HepG2 (cell line): Measurements from ENCODE around the gene OR10G2. TPM values are rescaled to one million over a fixed set of nuclear protein-coding genes. Genes with fewer than 3 reads are reported as not detected.
A peak's percentile ranks its signal among the peaks of the same experiment; 100 is the strongest.

ENCODE experiments used
- ATAC-seq: fragments of 200-7000 bp; cut with Tn5 transposase; 3 replicates; pipeline ENCODE4 v1.9.1; 2020; ENCODE audit warnings: mild to moderate bottlenecking, moderate library complexity
- BruUV-seq: library from RNA; stranded (reverse); fragments of 400-500 nt; replicated peaks from 2 replicates; lab custom pipeline; 2021; lab: Mats Ljungman, UMichigan
- CTCF ChIA-PET: fragments of 300-600 bp; formaldehyde crosslinking; extraction: SDS; loops from one replicate; lab custom pipeline; 2021; ENCODE audit warnings: low total read pairs, inconsistent platforms, low intra/inter-chr PET ratio; lab: Yijun Ruan, JAX
- POLR2A ChIA-PET: fragments of 350-600 bp; sonication (Branson Sonifier 250); formaldehyde crosslinking; loops from one replicate; lab custom pipeline; 2020; ENCODE audit warnings: antibody characterized with exemption, inconsistent platforms; lab: Yijun Ruan, JAX
- DNase-seq: peaks from one replicate; pipeline ENCODE4 v3.0.0-alpha.2; 2015; ENCODE audit warnings: low spot score
- FAIRE-seq: peaks from 3 replicates; lab custom pipeline; 2011; peaks lifted over from hg19 to GRCh38; lab: Jason Lieb, UNC
- H2AFZ ChIP-seq: one replicate; pipeline ENCODE4 v1.6.1; 2011; ENCODE audit warnings: low read length, inconsistent platforms
- H3K27ac ChIP-seq: fragments of 300-600 bp; 3 replicates; pipeline ENCODE4 v1.8.0; 2011; ENCODE audit warnings: mixed run types, mild to moderate bottlenecking, mixed read lengths, low read length, inconsistent platforms; ENCODE audit not compliant: insufficient read depth; ENCODE audit errors: extremely low read length
- H3K27me3 ChIP-seq, 2 experiments: fragments of 200-600 bp in 1 of 2; 2 replicates in 1 of 2; 3 replicates in 1 of 2; pipeline versions ENCODE4 v1.6.0 to v1.8.0; 2011; ENCODE audit warnings: low read length in 2 of 2, mild to moderate bottlenecking in 2 of 2, moderate library complexity in 2 of 2, inconsistent platforms in 1 of 2; ENCODE audit not compliant: insufficient read depth in 2 of 2, control insufficient read depth in 1 of 2
- H3K36me3 ChIP-seq, 2 experiments: fragments of 200-600 bp in 1 of 2; replicated peaks in 1 of 2; 2 replicates in 1 of 2; 3 replicates in 1 of 2; pipeline versions ENCODE4 v1.5.1 to v1.8.0; 2011; ENCODE audit warnings: low read length in 2 of 2, inconsistent platforms in 1 of 2; ENCODE audit not compliant: insufficient read depth in 2 of 2, control insufficient read depth in 1 of 2
- H3K4me1 ChIP-seq: 2 replicates; pipeline ENCODE4 v1.5.1; 2012; ENCODE audit warnings: low read length, inconsistent platforms; ENCODE audit not compliant: insufficient read depth
- H3K4me2 ChIP-seq: 2 replicates; pipeline ENCODE4 v1.6.0; 2011; ENCODE audit warnings: low read depth, low read length, inconsistent platforms
- H3K4me3 ChIP-seq, 3 experiments: fragments of 200-600 bp in 1 of 3; sonication (generic), shearing (Covaris generic) in 1 of 3; replicated peaks in 1 of 3; 2 replicates each; pipeline ENCODE4 v1.5.1; 2011 to 2016; ENCODE audit warnings: low read length in 3 of 3, inconsistent platforms in 2 of 3, low read depth in 2 of 3, mild to moderate bottlenecking in 2 of 3, control low read depth in 1 of 3, mixed read lengths in 1 of 3; ENCODE audit not compliant: insufficient read depth in 1 of 3
- H3K79me2 ChIP-seq: one replicate; pipeline ENCODE4 v1.6.1; 2011; ENCODE audit warnings: low read length, inconsistent platforms; ENCODE audit not compliant: insufficient read depth
- H3K9ac ChIP-seq: 2 replicates; pipeline ENCODE4 v1.6.0; 2011; ENCODE audit warnings: mild to moderate bottlenecking, low read depth, low read length, inconsistent platforms; ENCODE audit not compliant: insufficient read depth
- H3K9me3 ChIP-seq: 2 replicates; pipeline ENCODE4 v1.5.1; 2012; ENCODE audit warnings: mild to moderate bottlenecking, low read length
- H4K20me1 ChIP-seq: 2 replicates; pipeline ENCODE4 v1.6.0; 2011; ENCODE audit warnings: inconsistent platforms, mild to moderate bottlenecking, low read length, moderate library complexity; ENCODE audit not compliant: insufficient read depth
- MNT ChIP-seq: fragments of 450-650 bp; IDR thresholded peaks from 2 replicates; pipeline ENCODE4 v1.6.1; 2016
- TRIM22 ChIP-seq: fragments of 450-650 bp; IDR thresholded peaks from 2 replicates; pipeline ENCODE4 v1.6.1; 2017
- ZBTB7A ChIP-seq: sonication (generic); formaldehyde crosslinking; IDR thresholded peaks from 2 replicates; pipeline ENCODE4 v1.8.0; 2022; ENCODE audit warnings: mild to moderate bottlenecking, missing genetic modification reagents
- ZNF10 ChIP-seq: sonication (generic); formaldehyde crosslinking; IDR thresholded peaks from 2 replicates; pipeline ENCODE4 v1.4.0; 2020; ENCODE audit warnings: mild to moderate bottlenecking, low read depth, missing genetic modification reagents, borderline replicate concordance
- ZNF598 ChIP-seq: sonication (generic); formaldehyde crosslinking; IDR thresholded peaks from 2 replicates; pipeline ENCODE4 v1.5.1; 2020; ENCODE audit warnings: mild to moderate bottlenecking, missing genetic modification reagents, borderline replicate concordance
- WGBS: methylation state at CpG from one replicate; pipeline ENCODE4 v1.1.6; 2017; ENCODE audit warnings: low lambda C conversion rate; 5-methylcytosine and 5-hydroxymethylcytosine counted together
- in situ Hi-C: cut with HindIII; loops from 2 replicates; pipeline ENCODE4 v1.10.0; 2017; ENCODE audit warnings: low pct_unique_long_range_greater_than_20kb; ENCODE audit not compliant: extremely low pct_ligation_motif_present
- intact Hi-C: fragments of 100-400 bp; cut with micrococcal nuclease; formaldehyde crosslinking; loops from one replicate; pipeline ENCODE4 v1.10.0; 2022; ENCODE audit not compliant: unreplicated experiment
- polyA plus RNA-seq, 8 experiments: library from polyadenylated mRNA; depleted of rRNA in 3 of 8; stranded (reverse) in 7 of 8; unstranded in 1 of 8; fragments of >200 nt; fragmentation: Illumina TruSeq in 4 of 8; extraction: Trizol in 4 of 8; gene quantifications; 2 replicates each; pipeline versions ENCODE4 v1.2.1 to v1.2.3, GENCODE V29; 2011 to 2016; ENCODE audit warnings: low read depth in 4 of 8, missing spikeins in 1 of 8, mixed read lengths in 1 of 8; ENCODE audit not compliant: insufficient read depth in 1 of 8
- total RNA-seq, 5 experiments: library from RNA; depleted of rRNA; stranded (reverse); fragments of >200 nt; fragmentation: Illumina TruSeq; extraction: Trizol; gene quantifications; 2 replicates each; pipeline ENCODE4 v1.2.3, GENCODE V29; 2016; ENCODE audit warnings: low read depth in 1 of 5

The OR10G2 gene
- total and polyA plus RNA-seq, 2 of the 13 experiments (the other 11 are each of a cell fraction or from before 2014, with no cell fraction given): not detected

- TF ChIP-seq TRIM22 (no peak), ZNF598 (no peak), ZBTB7A (CRISPR knock-in tag) (no peak)
These were observed 22.2 kb upstream of the OR10G2 start (continued) for GRCh38 chr14:21656980-21657379.

GRCh38 chr14:21654215-21654614, 19.5 kb upstream of the OR10G2 start:
- intact Hi-C loops: no loop called here
- POLR2A ChIA-PET: no interaction called here
- 46% methylated on average over 5 of the region's 5 CpGs for WGBS
- Histone ChIP-seq H3K4me3 (no peak overlapping the region), H3K9me3 (no peaks in the 10 kb centered on the region), H3K9ac (no peak overlapping the region), H3K4me1 (no peaks in the 10 kb centered on the region), H3K27ac (no peak overlapping the region), H3K36me3 (no peaks in the 10 kb centered on the region), H4K20me1 (no peaks in the 10 kb centered on the region), H3K79me2 (no peaks in the 10 kb centered on the region), H2AFZ (no peak overlapping the region), H3K4me2 (no peak overlapping the region), H3K27me3 (no peaks in the 10 kb centered on the region; a peak in 1 of 5 replicates)
- CTCF ChIA-PET: no interaction called here
- no TSS peak for BruUV-seq
- in situ Hi-C loops: no loop called here
- no peak for ATAC-seq
- FAIRE-seq: no peak
- TF ChIP-seq ZNF10 (CRISPR knock-in tag): no peak
- TF ChIP-seq MNT: peak; percentile 58; the same call in 1 of the 2 replicates
- no peak for DNase-seq
